Measurements from ENCODE around the gene EVX2.

Gene EVX2

DNA sequence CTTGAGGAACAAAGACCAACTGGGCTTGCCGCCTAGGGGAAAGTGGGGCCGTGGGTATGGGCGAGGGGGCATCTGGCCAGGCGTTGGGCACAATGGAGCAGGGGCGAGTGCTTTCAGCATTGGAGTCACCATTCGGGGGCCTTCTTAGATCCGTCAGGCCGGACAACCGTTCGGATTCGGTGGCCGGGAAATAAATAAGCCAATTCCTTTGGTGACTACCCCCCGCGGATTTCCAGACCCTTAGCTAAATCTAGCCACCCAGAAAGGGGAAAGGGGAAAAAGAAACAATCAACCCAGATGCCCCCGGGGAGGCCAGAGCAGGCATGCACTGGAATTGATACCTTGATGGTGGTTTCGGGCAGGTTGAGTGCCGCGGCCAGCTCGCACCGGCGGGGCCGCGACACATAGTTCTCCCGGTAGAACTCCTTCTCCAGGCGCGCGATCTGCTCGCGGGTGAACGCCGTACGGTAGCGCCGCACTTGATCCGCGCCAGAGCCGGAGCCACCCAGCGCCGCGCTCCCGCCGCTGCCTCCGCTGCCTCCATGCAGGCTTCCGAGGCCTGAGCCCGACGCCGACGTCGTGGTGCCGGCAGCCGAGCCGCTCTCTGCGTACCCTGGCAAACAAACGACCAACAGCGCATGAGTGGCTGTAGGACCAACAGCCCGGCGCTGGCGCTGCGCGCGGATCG, 1.8 kb downstream of the EVX2 start:
- no peak for DNase-seq

DNA sequence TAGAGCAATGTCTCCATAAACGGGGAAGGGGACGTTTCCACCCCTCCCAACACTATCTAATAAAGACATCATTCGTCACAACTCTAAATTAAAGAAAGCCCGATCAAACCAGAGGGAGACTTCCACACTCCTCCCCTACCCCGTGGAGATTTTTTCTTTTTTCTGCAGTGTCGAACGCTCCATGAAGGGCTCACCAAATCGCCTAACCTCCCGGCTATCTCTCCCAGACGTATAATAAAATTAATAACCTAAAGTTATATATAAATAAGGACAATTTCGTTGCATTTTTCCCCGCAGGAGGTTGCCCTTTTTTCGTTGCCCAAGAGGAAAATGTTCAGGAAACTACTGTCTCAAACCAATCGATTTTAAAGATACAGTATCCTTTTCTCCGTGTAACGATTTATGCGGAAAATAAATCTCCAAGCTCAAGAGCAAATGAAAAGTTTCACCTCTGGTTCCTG, 2.4 kb downstream of the EVX2 start:
- no peak for DNase-seq

DNA sequence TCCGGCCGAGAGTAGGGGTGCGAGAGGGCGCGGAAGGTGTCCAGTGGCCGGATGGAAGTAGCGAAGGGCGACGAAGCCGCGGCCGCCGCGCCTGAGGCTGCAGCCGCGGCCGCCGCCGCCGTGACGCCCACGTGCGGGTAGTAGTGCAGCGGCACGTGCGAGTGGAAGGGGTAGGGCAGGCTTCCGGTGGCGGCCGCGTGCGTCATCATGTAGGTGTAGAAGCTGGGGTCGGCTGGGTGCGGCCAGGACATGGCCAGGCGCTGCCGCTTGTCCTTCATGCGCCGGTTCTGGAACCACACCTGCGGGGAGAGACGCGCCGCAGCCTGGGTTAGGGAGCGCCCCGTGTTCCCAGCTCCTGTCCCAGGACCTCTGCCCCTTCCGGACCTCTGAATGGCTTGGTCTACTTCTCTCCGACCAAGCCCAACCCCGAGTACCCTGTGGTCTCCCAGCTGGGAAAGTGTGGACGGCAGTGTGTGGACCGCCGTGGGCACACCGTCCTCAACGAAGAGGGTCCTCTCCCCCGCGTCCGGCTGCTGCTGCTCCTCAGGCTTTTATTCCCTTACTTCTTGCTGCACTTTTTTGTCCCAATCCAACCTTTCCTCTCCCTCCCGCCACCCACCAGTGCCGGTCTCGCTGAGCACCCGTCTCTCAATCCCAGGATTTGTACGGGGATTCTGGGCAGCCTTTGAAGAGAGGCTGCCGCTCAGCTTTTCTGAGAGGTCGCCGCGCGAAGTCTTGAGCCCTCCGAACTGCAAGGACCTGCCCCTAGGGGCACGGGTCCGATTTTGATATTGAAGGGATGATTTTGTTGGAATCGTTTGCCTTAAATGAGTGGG, 3.0 kb downstream of the EVX2 start:
- no peak for DNase-seq

DNA sequence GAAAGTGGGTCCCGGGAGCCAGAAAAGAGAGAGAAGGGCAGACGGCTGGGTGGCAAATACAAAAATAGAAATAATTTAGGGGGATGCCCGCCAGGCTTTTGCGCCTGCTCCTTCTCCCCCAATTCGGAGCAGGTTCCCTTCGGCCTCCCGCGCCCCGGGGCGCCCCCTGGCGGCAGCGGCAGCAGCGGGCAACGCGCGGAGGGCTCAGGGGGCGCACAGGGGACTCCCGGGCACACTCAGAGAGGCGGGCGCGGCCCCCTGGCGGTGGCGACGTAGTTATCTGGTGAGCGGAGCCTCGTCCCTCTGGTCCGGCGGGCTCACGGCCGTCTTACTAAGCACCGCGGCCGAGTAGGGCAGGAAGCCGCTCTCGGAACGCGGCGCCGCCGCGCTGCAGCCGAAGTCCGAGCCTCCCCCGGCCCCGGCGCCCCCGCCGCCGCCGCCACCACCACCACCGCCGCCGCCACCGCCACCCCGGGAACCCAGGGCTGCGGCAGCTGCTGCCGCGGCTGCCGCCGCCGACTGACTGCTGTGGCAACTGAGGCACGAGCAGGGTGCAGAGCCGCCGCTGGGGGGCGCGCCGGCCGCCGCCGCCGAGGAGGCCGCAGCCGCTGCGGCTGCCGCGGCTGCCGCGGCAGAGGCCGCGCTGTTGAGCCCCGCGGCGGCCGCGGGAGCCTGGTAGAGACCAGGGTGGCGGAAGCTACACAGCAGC, 3.8 kb downstream of the EVX2 start:
- DNase-seq = peak; percentile 55

DNA sequence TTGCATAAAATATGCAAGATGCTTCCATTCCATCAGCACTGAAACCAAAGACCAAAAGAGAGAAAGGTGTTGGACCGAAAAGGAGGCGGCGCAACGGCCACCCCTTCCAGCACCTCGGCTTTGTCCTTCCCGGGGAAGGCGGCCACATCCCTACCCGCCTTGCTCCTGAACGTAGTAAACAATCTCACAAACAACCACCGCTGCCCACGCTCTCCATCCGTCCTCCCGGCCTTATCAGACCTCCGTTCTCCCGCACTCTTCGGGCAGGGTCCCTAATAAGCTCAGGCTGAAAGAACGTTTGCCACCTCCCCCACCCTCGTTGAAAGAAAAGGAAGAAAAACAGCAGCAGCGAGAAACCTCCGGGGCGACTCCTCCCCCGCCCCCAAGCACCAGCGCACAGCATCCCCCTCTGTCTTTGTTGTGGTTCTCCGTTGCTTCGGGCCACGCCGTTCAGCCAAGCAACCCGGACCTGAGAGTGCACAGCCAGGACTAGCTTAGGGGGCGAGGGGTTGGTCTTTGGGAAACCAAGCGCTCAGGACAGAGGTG, 4.4 kb downstream of the EVX2 start:
- no peak for DNase-seq

DNA sequence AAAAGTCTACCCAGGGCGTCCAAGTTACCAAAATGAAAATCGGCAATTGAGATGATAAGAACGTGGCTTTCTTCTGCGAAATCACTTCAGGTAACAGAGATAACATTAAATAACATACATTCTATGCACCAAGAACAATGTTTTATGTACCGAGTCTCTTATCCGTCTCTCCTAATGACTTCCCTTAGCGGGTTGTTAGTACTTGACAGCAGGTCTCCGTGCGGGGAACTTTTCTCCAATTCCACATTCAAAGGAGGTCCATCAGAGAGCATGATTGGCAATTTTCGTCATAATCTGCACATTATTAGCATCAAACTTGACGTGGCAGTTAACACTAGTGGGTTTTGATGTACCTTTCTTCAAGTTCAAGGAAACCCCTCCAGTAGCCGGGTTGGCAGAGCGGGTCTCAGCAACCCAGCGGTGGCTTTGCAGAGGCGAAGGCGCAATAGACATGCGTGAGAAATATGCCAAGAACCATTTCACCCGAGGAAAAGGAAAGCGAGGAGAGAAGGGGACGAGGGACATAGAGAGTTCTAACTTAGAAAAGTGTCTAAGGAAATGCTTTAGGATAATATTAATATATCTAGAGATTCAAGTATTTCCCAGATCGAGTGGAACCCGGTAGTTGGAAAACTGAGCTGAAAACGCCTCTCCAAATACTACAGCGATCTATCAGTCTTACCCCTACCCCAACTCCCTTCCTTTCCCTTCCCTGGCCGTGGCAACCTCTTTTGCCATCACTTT, 5.0 kb downstream of the EVX2 start:
- DNase-seq = no peak

DNA sequence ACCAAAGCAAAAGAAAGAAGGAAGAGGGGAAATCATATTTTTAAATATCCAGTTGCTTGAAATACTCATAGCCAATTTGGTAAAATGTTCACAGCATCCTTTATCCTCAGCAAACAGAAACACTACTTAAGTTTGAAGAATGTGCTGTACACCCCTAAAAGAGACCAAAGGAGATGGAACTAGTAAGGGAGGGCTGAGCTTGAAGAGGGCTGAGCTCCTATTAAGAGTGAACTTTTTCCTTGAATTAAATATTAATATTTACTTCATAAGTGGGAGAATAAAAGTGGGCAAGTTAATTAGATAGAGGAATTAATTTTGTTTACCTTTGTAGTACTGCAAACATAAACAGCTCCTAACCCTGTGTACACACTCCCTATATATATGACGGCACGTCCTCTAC, 7.0 kb downstream of the EVX2 start:
- DNase-seq = no peak

DNA sequence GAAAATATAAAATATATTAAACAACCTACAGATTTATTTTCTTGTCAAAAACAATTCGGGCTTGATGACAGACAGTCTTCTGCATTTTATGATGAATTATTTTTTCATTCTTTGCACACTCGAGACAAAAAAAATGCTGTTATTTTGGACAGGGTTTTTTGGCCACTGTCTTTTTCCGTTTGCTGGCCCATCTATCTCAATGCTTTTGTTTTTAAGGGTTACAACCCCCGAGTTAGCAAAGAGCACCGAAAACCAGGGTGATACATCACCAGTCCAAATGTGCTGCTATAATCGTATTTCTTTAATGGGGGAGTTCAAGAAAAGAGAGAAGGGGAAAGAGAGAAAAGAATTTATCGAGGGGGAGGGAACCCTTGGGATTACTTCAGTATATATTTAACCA, 7.7 kb downstream of the EVX2 start:
- DNase-seq = no peak

DNA sequence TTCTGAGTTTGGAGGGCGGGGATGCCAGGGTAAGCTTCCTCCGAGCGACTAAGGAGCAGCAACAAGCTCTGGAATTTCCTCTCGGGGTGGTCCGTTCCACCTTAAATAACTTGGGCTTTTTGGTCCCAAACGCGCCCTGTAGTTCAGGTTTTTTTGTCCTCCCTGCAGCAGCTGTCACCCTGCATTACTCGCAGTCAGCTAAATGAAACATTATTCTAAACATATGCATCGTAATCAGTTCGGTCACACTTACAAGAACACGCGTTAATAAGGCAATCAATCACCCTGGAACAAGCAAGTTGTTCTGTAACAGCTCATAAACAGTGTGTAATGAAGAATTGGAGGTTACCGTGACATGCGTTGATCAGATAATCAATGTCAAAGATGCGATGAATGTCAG, 8.3 kb downstream of the EVX2 start:
- no peak for DNase-seq

DNA sequence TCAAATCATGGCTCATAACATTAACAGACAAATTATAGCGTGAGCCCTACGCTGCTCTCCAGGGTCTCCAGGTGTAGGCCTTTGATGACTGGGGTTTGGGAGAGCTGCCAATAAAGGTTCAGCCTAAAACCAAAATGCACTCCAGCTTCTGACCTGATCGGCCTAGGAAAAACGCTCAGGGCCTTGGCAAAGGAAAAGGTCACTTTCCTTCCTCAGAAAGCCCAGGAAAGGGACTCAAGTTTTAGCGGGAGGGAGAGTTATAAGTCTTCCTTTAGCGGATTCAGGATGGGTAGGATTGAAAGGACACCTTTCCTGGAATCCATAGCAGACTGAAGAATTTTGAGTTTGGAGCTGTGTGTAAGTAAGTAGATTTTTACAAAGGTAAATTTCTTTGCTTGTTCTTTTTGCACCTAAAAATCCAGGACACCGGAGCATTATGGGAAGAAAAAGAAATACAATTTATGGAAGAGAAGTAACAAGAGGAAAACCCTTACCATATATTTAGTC, 8.8 kb downstream of the EVX2 start:
- no peak for DNase-seq

DNA sequence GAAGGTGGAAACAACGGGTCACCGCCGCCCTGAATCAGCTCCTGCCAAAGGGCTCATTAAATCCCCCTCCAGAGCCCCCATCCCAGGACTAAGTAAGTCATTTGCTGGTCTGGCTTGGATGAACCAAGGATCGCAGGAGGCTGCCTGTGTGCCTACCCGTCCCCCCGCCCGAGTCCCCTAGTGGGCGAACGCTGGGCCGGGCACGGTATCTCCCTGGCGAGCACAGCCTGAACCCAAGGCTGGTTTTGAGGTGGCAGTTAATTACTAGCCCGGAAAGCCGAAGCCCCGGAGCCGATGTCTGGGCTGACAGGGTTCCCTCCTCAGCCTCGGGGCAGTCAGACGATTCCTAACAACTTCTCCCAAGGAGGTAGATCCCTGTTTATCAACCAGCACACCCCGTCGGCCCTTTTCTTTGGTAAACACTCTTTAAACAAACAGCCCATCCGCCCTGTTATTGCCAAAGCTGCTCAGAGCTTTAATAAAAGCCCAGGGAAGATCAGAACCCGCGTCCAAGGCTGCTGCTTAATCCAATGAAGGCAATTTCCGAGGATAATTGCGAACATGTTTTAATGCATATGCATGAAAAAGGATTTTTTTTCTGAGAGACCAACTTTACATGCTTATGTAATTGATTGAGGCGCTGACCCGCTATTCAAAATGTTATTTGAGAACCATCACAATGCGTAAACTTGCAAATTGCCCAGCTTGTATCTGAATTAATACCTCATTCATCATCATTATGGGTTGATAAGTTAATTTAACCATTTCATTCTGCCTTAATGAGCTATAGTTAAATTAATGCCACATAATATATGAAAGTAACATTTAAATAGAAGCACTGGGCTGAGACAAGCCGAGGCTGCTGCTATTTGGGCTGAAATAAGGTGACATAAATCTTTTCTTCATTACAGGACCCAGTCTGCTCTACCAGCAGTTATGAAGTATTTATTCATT, 10.5 kb downstream of the EVX2 start:
- DNase-seq = no peak

DNA sequence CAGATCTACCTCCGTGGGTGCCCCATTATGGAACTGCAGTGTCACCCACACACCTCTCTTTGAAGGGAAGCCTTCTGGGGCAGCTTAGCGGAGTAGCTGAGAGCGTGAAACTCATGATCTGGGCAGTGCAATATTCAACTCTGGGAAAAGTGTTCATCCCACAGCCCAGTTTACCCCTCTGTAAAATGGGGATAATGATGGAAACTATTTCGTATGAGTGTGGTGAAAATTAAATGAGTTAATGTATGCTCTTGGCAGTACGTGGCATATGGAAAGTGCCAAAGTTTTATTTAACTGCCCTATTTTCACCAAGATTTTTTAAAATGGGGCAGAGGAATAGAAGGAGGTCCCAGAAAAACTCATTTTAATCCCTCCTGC, 11.5 kb downstream of the EVX2 start:
- DNase-seq = no peak

DNA sequence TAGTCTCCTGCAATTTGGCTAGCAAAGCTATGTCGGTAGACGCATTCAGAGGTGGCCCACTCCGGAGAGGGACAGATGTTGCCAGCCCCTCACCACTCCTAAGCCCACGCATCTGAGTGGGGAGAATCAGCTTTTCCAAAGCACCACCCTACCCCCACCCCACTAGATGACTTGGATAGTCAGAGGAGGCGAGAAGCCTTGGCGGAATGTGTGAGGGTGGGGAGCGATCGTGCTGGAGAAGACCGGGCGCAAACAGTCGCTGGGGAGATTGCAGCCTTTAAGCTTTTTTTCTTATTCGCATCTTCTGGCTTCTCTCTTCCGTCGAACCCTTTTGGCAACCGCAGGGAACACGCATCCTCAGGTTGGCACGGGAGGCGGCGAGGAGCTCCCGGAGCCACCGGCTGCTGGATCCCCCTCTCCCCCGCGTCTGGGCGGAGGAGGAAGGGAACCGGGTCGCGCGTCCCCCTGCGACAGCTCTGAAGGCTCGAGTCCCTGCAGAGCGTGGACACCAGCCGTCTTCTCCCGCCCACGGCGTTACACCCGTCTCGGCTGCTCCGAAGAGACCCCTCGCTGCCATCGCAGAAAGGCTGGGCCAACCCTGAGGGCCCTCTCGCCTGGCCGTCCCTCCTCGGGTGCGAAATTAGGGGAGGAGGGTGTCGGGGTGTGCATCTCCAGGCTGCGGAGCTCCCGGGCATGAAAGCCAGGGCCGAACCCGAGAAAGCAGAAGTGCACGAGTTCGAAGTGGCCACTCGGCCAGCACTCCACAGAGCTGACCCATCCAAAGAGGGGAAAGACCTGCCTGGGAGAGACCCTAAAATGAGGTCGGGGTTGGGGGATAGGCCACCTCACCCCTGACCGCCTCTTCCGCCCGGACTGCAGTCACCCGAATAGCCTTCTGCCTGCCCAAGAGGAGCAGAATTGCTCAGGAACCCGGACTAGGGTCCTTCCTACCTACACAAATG, 12.2 kb downstream of the EVX2 start:
- no peak for DNase-seq

DNA sequence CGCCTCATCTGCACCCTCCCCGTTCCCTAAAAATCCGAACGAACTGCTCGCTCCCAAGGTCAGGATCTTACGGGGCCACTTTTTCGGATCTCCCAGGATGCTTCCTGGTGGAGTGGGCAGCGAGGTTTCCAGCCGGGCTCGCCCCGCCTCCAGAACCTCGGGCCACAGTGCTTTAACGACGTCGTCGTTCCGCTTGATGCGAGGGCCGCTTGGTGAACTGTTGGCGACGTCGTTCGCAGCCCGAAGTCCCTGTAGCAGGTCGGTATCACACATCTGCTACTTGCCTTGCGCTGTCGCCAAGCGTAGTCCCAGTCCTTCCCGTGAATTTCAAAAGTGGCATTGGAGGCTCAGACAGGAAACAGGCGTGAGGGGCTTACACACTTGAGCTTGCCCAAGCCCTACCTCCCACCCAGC, 15.3 kb downstream of the EVX2 start:
- no peak for DNase-seq

DNA sequence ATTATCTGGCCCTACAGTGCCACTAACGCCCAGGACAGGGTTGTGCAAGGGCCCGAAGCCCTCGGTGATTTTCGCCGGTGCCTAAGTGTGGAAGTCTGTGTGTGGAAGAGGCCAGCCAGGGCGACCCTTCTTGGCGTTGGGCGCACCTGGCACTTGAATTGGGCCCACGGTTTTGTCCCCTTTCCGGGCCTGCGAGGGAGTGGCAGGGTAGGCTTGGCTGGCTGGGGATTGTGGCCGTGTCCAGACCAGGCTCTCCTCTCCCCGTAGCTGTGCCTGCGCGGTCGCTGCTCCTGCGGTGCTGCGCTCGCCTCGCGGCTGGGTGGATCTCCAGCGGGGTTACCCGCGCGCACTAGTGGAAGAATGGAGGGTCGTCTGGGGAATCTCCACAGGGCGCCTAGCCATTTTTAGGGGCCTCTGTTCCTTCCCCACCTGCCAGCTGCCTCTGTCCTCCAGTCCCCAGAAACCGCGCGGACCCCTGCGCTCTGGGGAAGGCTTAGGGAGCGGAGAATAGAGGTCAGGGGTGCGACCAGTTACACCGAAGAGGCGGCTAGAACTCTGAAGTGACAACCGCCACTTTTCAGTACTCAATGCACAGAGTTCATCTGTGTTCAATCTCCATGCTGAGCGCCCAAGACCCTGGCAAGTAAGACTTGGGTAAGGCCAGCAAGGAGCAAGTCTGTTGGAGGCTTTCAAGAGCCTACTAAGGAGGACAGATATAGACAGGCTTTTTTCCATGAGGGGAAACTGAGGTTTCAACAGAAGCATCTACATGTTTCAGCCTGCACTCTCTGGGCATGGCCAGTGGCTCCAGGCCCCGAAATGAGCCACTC, 16.0 kb downstream of the EVX2 start:
- no peak for DNase-seq

DNA sequence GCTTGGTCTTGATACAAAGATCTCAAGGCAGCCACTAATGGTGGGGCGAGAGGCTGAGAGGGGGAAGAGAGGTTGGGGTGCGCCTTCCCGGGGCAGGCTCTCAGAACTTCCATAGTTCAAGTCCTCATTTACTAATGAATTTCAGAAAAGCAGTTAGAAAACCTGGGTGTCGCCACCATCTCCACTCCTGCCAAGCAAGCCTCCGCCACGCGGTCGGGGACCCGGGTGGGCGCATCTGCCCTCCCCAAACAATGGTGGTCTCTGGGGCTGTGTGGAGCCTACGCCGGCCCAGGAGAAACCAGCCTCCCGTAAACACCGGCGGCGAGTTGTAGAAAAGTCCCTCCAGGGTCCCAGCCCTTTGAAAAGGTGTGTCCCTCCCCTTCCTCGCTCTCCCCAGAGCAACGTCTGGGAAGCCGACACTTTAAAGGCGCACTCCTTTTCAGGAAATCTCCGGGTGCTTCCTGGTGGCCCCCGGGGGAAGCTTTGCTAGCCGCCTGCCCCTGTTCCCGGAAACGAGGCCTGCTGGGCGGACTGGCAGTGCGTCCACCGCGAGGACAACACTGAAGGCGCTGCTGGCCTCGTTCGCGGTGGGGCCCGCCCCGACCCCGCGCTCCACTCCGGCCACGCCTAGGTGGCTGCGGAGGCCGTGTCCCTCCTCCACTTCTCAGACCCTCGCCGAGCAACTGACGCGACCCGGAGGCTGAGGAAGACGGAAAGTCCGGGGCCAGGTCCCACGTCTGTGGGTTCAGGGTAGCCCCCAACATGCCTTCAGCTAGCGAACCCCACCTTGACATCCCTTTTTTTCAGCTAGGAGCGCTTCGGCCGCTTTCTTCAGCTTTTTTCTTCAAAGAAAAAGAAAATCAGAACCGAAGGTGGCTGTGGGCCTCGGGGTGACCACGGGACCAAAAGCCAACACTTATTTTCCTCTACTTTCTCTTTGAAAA, 16.8 kb downstream of the EVX2 start:
- no peak for DNase-seq

DNA sequence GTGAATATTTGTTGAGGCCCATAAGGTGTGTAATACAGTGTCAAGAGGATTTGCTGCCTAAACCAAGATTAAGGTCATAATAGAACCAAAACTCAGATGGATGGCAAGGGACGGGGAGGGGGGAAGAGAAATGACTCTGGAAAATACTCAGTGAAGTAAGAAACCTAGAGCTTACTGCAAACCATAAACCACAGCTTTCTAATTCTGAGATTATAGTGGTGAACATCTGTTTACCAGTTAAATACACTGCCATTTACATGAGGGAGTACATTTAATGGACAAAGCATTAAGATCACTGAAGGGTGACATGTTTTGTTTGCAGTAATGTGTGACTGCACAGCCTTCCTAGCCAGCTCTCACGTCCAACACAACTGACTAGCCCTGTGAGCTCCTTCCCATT, 19.8 kb downstream of the EVX2 start:
- no peak for DNase-seq

DNA sequence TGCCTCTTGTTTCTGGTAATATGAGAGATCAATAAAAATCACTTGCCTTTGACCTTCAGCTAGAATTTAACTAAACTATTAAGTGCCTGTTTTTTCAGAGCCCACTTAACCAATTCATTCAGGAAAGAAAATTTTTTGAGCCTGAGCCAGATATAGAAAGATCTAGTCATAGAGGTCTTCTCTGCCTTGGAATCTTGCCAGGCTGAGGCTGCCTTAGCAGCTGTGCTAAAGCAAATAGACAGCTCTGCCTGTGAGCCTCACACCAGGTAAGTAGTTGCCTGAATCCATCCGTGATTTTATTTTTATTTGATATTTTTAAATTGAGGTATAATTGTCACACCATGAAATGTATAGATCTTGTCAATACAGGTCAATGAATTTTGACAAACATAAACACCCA, 27.4 kb downstream of the EVX2 start:
- DNase-seq = no peak
